ENCODE results near the gene CYP17A1. TPM values are rescaled to one million over a fixed set of nuclear protein-coding genes. Genes with fewer than 3 reads are reported as not detected.
A peak's percentile ranks its signal among the peaks of the same experiment; 100 is the strongest.

Gene CYP17A1
- total and polyA plus RNA-seq, 10 of the 15 experiments (the other 5 are each of a cell fraction or from before 2014, with no cell fraction given): 2.1 TPM; not detected in 9

DNA sequence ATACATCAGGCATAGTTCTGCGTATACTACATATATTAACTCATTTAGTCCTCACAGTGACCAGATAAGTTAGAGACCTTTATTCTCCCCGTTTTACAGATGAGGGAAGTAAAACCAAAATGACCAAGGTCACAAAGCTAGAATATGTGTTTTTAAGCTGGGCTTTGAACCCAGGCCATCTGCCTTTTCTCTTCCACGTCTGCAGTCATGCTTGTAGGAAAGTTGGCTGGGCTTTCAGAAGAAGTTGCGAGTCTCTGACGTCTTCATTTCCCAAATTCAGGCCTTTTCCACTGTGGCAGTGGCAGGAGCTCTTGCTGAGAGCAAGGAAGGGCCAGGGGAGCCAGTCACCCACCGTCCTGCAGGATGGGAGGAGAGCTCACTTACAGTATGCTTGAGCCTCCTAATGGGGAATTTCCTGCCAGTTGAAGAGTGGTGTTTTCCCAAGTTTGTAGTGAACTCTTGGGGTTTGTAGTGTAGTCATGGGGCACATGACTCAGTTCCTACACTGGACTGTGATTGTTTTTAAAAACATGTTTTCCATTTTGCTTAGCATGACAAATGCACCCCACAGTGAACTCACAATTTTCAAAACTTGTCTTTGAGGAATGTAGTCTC, 34.2 kb downstream of the CYP17A1 start:
- Histone ChIP-seq H3K27ac (ENCODE audit: control insufficient read depth, insufficient read depth) (peak overlapping the region; percentile 63), H3K9ac (ENCODE audit: control insufficient read depth, insufficient read depth, low read length) (no peak overlapping the region), H3K9me3 (replicated peaks; ENCODE audit: control insufficient read depth, insufficient read depth, low read length) (no peaks in the 10 kb centered on the region), H2AFZ (ENCODE audit: control insufficient read depth, low read depth, low read length) (no peak overlapping the region), H3K4me1 (ENCODE audit: control insufficient read depth, insufficient read depth, low read length) (peaks cover 17% of the 10 kb centered on the region), H3K36me3 (ENCODE audit: control insufficient read depth in 2 of 2, insufficient read depth in 2 of 2, low read length in 1 of 2) (peaks cover 2 to 20% of the 10 kb centered on the region in 2 experiments), H3K4me3 (no peak overlapping the region), H3K79me2 (ENCODE audit: control insufficient read depth, insufficient read depth, low read length) (peaks cover 2% of the 10 kb centered on the region), H3K4me2 (ENCODE audit: control insufficient read depth, insufficient read depth) (no peak overlapping the region; the same call in 1 of the 2 replicates), H4K20me1 (ENCODE audit: control insufficient read depth, insufficient read depth) (no peaks in the 10 kb centered on the region), H3K27me3 (replicated peaks in 1 of 2; ENCODE audit: control insufficient read depth in 2 of 2, insufficient read depth in 2 of 2, low read length in 1 of 2) (no peaks in the 10 kb centered on the region)
- peak; percentile 92 for ATAC-seq
- in situ Hi-C loops (cut with MboI): no loop called here
- peak; percentile 38 for DNase-seq (ENCODE audit: low read depth, low spot score)
- CTCF ChIA-PET: interaction anchor here (1.0 to 2.6 kb wide), 5 partner anchors 32 to 99 kb away, joined by 3 to 16 read pairs (median 4); partner anchors contain the start of gene WBP1L
- intact Hi-C loops (cut with micrococcal nuclease; ENCODE audit: unreplicated experiment): no loop called here
- WGBS (ENCODE audit: insufficient coverage, insufficient replicate concordance, low lambda C conversion rate, missing lambda C conversion rate): 50% methylated on average over 6 of the region's 6 CpGs
- RAD21 ChIA-PET (ENCODE audit: unreplicated experiment): interaction anchor here (1.2 to 1.4 kb wide), 2 partner anchors 31 to 58 kb away, joined by 3 to 6 read pairs; no protein-coding TSS in a partner anchor
- POLR2A ChIA-PET: interaction anchor here (0.6 to 2.0 kb wide), 10 partner anchors 9 to 614 kb away, joined by 3 to 6 read pairs (median 4); partner anchors contain the start of genes ARL3 and SFXN2
- SMC1A ChIA-PET (ENCODE audit: uncharacterized antibody, unreplicated experiment): interaction anchor here (0.6 to 1.9 kb wide), 8 partner anchors 15 to 102 kb away, joined by 3 to 6 read pairs (median 4); partner anchors contain the start of gene CYP17A1
- no TSS peak for BruUV-seq (replicated peaks)
- FAIRE-seq: peak; percentile 76
- TF ChIP-seq RELA (IDR thresholded peaks at IDR 0.05; ENCODE audit: borderline replicate concordance, partially characterized antibody) (peak; percentile 50), IKZF1 (conservative IDR thresholded peaks at IDR 0.05) (peak; percentile 60), NFXL1 (IDR thresholded peaks at IDR 0.05; ENCODE audit: borderline replicate concordance) (no peak), CREB1 (IDR thresholded peaks at IDR 0.05; ENCODE audit: low read depth) (0 out of 2 replicates have a peak, but pooled peaks have one; percentile 20), ATF7 (IDR thresholded peaks at IDR 0.05; ENCODE audit: low read depth) (0 out of 2 replicates have a peak, but pooled peaks have one; percentile 24), SREBF2 (IDR thresholded peaks at IDR 0.05; ENCODE audit: low read length) (no peak), BHLHE40 (IDR thresholded peaks at IDR 0.05; ENCODE audit: borderline replicate concordance in 1 of 2, low read depth in 2 of 2, low read length in 1 of 2) (peak in 1 of 2 experiments; percentile 41; a peak in 2 of 4 replicates), EP300 (IDR thresholded peaks at IDR 0.05; ENCODE audit: borderline replicate concordance in 1 of 2, control insufficient read depth in 1 of 2, low read depth in 2 of 2, low read length in 2 of 2) (0 out of 4 replicates have a peak, but pooled peaks of 1 of the 2 experiments have one; percentile 14), TBL1XR1 (IDR thresholded peaks at IDR 0.05; ENCODE audit: low read depth, low read length) (no peak), IKZF2 (IDR thresholded peaks at IDR 0.05) (peak; percentile 48 to 49; a peak in 2 of 4 replicates), RAD51 (IDR thresholded peaks at IDR 0.05) (peak; percentile 78), EED (IDR thresholded peaks at IDR 0.05; ENCODE audit: low read depth) (0 out of 2 replicates have a peak, but pooled peaks have one; percentile 23)
- TF ChIP-seq, protein P1, sequence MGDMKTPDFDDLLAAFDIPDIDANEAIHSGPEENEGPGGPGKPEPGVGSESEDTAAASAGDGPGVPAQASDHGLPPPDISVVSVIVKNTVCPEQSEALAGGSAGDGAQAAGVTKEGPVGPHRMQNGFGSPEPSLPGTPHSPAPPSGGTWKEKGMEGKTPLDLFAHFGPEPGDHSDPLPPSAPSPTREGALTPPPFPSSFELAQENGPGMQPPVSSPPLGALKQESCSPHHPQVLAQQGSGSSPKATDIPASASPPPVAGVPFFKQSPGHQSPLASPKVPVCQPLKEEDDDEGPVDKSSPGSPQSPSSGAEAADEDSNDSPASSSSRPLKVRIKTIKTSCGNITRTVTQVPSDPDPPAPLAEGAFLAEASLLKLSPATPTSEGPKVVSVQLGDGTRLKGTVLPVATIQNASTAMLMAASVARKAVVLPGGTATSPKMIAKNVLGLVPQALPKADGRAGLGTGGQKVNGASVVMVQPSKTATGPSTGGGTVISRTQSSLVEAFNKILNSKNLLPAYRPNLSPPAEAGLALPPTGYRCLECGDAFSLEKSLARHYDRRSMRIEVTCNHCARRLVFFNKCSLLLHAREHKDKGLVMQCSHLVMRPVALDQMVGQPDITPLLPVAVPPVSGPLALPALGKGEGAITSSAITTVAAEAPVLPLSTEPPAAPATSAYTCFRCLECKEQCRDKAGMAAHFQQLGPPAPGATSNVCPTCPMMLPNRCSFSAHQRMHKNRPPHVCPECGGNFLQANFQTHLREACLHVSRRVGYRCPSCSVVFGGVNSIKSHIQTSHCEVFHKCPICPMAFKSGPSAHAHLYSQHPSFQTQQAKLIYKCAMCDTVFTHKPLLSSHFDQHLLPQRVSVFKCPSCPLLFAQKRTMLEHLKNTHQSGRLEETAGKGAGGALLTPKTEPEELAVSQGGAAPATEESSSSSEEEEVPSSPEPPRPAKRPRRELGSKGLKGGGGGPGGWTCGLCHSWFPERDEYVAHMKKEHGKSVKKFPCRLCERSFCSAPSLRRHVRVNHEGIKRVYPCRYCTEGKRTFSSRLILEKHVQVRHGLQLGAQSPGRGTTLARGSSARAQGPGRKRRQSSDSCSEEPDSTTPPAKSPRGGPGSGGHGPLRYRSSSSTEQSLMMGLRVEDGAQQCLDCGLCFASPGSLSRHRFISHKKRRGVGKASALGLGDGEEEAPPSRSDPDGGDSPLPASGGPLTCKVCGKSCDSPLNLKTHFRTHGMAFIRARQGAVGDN (IDR thresholded peaks at IDR 0.05): peak; percentile 68; the same call in 1 of the 2 replicates
- TF ChIP-seq, protein P2, sequence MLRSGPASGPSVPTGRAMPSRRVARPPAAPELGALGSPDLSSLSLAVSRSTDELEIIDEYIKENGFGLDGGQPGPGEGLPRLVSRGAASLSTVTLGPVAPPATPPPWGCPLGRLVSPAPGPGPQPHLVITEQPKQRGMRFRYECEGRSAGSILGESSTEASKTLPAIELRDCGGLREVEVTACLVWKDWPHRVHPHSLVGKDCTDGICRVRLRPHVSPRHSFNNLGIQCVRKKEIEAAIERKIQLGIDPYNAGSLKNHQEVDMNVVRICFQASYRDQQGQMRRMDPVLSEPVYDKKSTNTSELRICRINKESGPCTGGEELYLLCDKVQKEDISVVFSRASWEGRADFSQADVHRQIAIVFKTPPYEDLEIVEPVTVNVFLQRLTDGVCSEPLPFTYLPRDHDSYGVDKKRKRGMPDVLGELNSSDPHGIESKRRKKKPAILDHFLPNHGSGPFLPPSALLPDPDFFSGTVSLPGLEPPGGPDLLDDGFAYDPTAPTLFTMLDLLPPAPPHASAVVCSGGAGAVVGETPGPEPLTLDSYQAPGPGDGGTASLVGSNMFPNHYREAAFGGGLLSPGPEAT (IDR thresholded peaks at IDR 0.05; ENCODE audit: low read depth): peak; percentile 74; the same call in 1 of the 2 replicates

All from GM12878 (cell line).